Keratinocyte (primary cell): ENCODE measurements around the gene ABLIM2.

Source experiments
- EZH2 ChIP-seq: IDR thresholded peaks from one replicate; pipeline ENCODE4 v1.6.1; 2012; ENCODE audit warnings: inconsistent platforms, mild to moderate bottlenecking, low read length, moderate library complexity
- TF ChIP-seq, protein P1 (sequence below), 3 experiments: IDR thresholded peaks in 1 of 3; conservative IDR thresholded peaks in 1 of 3; optimal IDR thresholded peaks in 1 of 3; 2 replicates in 2 of 3; 3 replicates in 1 of 3; pipeline versions ENCODE3 to v1.5.1; 2011; ENCODE audit warnings: low read length in 3 of 3, mild to moderate bottlenecking in 3 of 3, moderate library complexity in 2 of 3, control low read depth in 1 of 3, inconsistent platforms in 1 of 3; ENCODE audit not compliant: insufficient read depth in 2 of 3; ENCODE audit errors: extremely low read depth in 1 of 3

- TF ChIP-seq, protein P1, sequence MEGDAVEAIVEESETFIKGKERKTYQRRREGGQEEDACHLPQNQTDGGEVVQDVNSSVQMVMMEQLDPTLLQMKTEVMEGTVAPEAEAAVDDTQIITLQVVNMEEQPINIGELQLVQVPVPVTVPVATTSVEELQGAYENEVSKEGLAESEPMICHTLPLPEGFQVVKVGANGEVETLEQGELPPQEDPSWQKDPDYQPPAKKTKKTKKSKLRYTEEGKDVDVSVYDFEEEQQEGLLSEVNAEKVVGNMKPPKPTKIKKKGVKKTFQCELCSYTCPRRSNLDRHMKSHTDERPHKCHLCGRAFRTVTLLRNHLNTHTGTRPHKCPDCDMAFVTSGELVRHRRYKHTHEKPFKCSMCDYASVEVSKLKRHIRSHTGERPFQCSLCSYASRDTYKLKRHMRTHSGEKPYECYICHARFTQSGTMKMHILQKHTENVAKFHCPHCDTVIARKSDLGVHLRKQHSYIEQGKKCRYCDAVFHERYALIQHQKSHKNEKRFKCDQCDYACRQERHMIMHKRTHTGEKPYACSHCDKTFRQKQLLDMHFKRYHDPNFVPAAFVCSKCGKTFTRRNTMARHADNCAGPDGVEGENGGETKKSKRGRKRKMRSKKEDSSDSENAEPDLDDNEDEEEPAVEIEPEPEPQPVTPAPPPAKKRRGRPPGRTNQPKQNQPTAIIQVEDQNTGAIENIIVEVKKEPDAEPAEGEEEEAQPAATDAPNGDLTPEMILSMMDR (optimal IDR thresholded peaks at IDR 0.05 in 1 of 3, IDR thresholded peaks at IDR 0.05 in 1 of 3, conservative IDR thresholded peaks at IDR 0.05 in 1 of 3; ENCODE audit: extremely low read depth in 1 of 3, insufficient read depth in 2 of 3, low read length in 3 of 3): no peak
- no peak for TF ChIP-seq EZH2
Observed at GRCh38 chr4:8130346-8131066, 28.1 kb downstream of the ABLIM2 start.
